Testis (tissue), 3 donors: ENCODE data around the gene MYL7. TPM values are rescaled to one million over a fixed set of nuclear protein-coding genes. Genes with fewer than 3 reads are reported as not detected.

ENCODE experiments used
- DNase-seq: peaks from one replicate; pipeline ENCODE4 v3.0.0-alpha.2; 2019
- H3K27ac ChIP-seq, 2 donors: fragments of 200-600 bp; sonication (generic); one replicate each; pipeline ENCODE4 v1.5.1; 2019
- H3K27me3 ChIP-seq: fragments of 200-600 bp; sonication (generic); one replicate; pipeline ENCODE4 v1.5.1; 2019
- H3K36me3 ChIP-seq: fragments of 200-600 bp; sonication (generic); one replicate; pipeline ENCODE4 v1.5.1; 2017; ENCODE audit warnings: low read depth; ENCODE audit errors: missing control alignments
- H3K4me1 ChIP-seq: fragments of 200-600 bp; sonication (generic); one replicate; pipeline ENCODE4 v1.5.1; 2019
- H3K4me3 ChIP-seq, 2 donors: fragments of 200-600 bp; sonication (generic); one replicate each; pipeline ENCODE4 v1.5.1; 2017 to 2019
- H3K9me3 ChIP-seq: fragments of 200-600 bp; sonication (generic); one replicate; pipeline ENCODE4 v1.5.1; 2017
- POLR2A ChIP-seq: fragments of 450-650 bp; IDR thresholded peaks from one replicate; pipeline ENCODE4 v1.6.1; 2017; ENCODE audit warnings: antibody characterized with exemption, mild to moderate bottlenecking, moderate library complexity
- WGBS, 2 donors: methylation state at CpG; one replicate each; pipeline ENCODE4 v1.1.5; 2018; 5-methylcytosine and 5-hydroxymethylcytosine counted together
- intact Hi-C: fragments of 100-400 bp; cut with DNase I; formaldehyde crosslinking; loops from one replicate; pipeline ENCODE4 v1.15.1; 2023; ENCODE audit warnings: low total_unique reads
- polyA plus RNA-seq: library from polyadenylated mRNA; stranded (reverse); fragments of 350-450 nt; fragmentation: Illumina TruSeq; extraction: RNeasy Lipid Tissue Mini Kit (QIAGEN cat#74804); gene quantifications from one replicate; pipeline ENCODE4 v1.2.3, GENCODE V29; 2014; ENCODE audit warnings: low read depth, low replicate concordance; ENCODE audit not compliant: insufficient read depth
- total RNA-seq, 2 donors: library from RNA; depleted of rRNA; stranded (reverse); fragments of >200 nt; gene quantifications; one replicate each; pipeline ENCODE4 v1.2.3, GENCODE V29; 2016
- TF ChIP-seq, protein P1 (sequence below), 3 experiments: fragments of 450-650 bp in 2 of 3; fragments of 200-600 bp in 1 of 3; sonication (generic) in 1 of 3; IDR thresholded peaks; one replicate each; pipeline ENCODE4 v1.5.1; 2016 to 2019; ENCODE audit warnings: antibody characterized with exemption in 3 of 3, mild to moderate bottlenecking in 2 of 3, moderate library complexity in 1 of 3

Gene MYL7
- total and polyA plus RNA-seq, 3 donors from 2014 or later: 1.5 to 1.7 TPM; not detected in 1

DNA sequence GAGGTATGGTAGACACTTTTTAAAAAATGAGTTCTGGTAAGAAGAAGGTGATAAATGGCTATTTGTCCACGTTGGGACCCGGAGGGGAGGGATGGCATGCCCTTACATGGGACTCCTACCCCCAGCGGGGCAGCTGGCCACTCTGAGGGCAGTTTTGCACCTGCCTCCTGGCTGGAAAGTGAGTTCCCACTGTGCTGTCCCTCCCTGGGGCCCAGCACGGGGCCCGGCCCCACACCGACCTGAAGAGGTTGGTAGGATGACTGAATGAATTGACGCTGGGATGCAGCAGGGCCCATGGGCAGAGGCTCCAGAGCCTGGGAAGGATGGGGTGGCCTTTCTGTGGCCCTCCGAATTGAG lies 37.6 kb downstream of the MYL7 start:
- peak overlapping the region; percentile 80 to 94 for H3K27ac ChIP-seq
- DNase-seq: no peak
- peaks cover 14% of the 10 kb centered on the region for H3K4me1 ChIP-seq
- no peaks in the 10 kb centered on the region for H3K27me3 ChIP-seq
- H3K36me3 ChIP-seq: no peaks in the 10 kb centered on the region
- WGBS, 2 donors: 59% methylated on average over 8 of the region's 8 CpGs; no CpG with 5 or more reads in 1 of the 2 donors
- TF ChIP-seq POLR2A: no peak
- TF ChIP-seq, protein P1, sequence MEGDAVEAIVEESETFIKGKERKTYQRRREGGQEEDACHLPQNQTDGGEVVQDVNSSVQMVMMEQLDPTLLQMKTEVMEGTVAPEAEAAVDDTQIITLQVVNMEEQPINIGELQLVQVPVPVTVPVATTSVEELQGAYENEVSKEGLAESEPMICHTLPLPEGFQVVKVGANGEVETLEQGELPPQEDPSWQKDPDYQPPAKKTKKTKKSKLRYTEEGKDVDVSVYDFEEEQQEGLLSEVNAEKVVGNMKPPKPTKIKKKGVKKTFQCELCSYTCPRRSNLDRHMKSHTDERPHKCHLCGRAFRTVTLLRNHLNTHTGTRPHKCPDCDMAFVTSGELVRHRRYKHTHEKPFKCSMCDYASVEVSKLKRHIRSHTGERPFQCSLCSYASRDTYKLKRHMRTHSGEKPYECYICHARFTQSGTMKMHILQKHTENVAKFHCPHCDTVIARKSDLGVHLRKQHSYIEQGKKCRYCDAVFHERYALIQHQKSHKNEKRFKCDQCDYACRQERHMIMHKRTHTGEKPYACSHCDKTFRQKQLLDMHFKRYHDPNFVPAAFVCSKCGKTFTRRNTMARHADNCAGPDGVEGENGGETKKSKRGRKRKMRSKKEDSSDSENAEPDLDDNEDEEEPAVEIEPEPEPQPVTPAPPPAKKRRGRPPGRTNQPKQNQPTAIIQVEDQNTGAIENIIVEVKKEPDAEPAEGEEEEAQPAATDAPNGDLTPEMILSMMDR (IDR thresholded peaks at IDR 0.05): no peak
- no peaks in the 10 kb centered on the region for H3K9me3 ChIP-seq
- intact Hi-C loops: no loop called here
- H3K4me3 ChIP-seq: peak overlapping the region in 1 of 2 donors; percentile 66

DNA sequence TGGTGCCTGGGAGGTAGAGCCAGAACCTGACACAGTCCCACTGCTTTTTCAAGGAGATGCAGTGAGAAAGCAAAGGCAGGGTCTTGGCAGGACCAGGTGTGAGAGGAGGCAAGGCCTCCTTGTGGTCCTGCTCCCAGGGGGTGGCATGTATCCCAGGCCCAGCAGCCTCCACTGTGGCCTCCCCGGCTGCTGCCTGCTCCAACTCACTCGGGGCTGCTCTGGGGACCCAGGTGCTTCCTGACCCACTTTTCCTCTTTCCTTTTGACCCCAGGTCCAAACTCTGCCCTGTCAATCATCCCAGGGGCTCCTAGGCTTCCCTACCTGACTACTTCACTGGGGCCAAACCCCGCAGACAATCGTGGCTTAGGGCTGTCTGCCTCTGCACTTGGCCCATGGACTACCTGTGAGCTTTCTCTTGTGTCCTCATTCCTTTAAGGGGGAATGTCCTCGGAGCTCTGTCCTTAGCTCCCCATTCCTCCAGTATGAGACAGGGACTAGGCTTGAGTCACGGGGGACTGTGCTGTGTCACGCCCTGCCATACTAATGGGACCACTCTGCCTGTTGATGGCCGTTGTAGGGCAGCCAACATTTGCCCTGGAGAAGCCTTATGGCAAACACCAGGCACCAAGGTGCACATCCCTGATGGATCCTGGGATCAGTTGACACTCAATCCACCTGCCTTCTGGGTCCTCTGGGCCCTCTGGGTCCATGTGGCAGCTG lies 38.1 kb downstream of the MYL7 start:
- Histone ChIP-seq H3K4me1 (peaks cover 14% of the 10 kb centered on the region), H3K27me3 (no peaks in the 10 kb centered on the region), H3K27ac (peak overlapping the region in 1 of 2 donors; percentile 94), H3K9me3 (no peaks in the 10 kb centered on the region), H3K36me3 (no peaks in the 10 kb centered on the region), H3K4me3 (no peak overlapping the region)
- TF ChIP-seq, protein P1 (IDR thresholded peaks at IDR 0.05): no peak
- TF ChIP-seq POLR2A: no peak
- WGBS, 2 donors: 72 to 74% methylated on average over 6 to 8 of the region's 8 CpGs
- intact Hi-C loops: no loop called here
- no peak for DNase-seq

DNA sequence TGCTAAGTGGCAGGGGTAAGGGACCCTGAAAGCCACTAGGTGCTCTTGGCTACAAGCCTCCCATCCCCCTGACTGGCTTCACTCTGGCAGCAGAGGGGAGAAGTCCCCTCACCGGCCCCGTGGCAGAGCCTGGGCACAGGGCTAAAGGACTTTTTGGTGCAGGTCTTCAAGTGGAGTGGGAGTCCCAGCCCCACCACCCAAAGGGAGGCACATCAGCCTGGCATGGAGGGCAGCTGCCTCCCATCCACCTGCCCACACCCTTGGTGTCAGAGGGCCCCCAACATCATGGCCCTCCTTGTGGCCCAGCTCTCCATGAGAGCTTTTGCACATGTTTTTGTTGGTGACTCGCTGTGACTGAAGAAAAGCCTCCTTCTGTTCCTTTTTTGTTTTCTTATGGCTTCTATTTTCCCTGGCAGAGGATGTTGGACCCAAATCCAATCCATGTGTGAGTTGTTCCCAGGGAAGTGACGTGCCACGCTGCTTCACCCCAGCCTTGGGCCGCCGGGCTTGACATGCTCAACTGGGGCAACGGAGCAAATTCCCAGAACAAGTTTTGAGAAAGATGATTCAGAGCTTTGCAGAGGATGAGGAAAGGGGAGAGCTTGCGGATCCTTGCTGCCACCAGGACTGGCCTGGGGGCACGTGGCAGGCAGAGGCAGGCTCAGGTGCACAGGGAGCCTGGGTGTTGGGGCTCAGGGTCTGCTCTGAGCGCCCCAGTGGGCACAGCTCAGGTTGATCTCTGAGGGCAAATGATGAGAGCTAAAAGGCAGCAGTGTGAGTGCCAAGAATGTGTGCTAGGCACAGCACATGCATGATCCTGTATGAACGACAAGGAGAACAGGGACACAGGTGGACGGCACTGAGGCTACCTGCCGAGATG lies 38.9 kb downstream of the MYL7 start:
- no peaks in the 10 kb centered on the region for H3K9me3 ChIP-seq
- intact Hi-C loops: no loop called here
- no peaks in the 10 kb centered on the region for H3K27me3 ChIP-seq
- H3K36me3 ChIP-seq: no peaks in the 10 kb centered on the region
- peaks cover 14% of the 10 kb centered on the region for H3K4me1 ChIP-seq
- no peak for DNase-seq
- H3K4me3 ChIP-seq: no peak overlapping the region
- WGBS, 2 donors: 76 to 78% methylated on average over 14 of the region's 14 CpGs
- peak overlapping the region; percentile 59 to 65 for H3K27ac ChIP-seq
- TF ChIP-seq POLR2A: no peak
- TF ChIP-seq, protein P1 (IDR thresholded peaks at IDR 0.05): no peak

DNA sequence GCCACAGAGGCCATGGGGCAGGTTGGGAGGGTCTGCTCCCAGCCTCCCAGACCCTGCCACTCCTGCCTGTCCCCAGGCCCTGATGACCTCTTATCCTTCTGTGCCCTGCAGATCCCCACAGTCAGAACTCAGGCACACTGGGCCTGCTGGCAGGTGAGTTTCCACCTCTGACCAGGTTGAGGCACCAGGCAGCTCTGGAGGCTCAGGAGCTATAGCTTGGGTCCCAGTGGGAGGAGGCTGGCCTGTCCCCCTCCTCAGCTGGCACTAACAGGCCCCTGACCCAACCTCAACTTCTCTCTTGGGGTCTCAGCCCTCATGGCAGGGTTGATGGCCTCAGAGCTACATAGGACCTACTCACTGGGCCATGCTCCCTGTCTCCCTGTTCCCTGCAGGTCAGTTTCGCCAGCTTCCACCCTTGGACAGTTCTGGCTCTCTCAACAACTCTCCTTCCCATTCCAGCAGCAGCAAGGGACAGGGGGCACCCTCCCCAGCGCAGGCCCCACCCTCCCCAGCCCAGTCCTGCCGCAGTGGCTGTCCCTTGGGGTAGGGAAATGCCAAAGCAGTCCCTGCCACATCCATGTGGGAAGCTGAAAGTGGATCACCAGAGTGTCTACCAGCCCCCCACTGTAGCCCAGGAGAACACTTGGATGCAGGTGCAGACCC lies 39.7 kb downstream of the MYL7 start:
- no peak for DNase-seq
- Histone ChIP-seq H3K4me3 (no peak overlapping the region), H3K27ac (peak overlapping the region; percentile 59 to 65), H3K36me3 (no peaks in the 10 kb centered on the region), H3K9me3 (no peaks in the 10 kb centered on the region), H3K4me1 (peaks cover 10% of the 10 kb centered on the region), H3K27me3 (no peaks in the 10 kb centered on the region)
- TF ChIP-seq POLR2A: no peak
- TF ChIP-seq, protein P1 (IDR thresholded peaks at IDR 0.05): no peak
- 75 to 88% methylated on average over 2 to 3 of the region's 3 CpGs for WGBS, 2 donors
- intact Hi-C loops: no loop called here
